Inflammatory macrophage (primary cell): Measurements from ENCODE around the gene ABLIM1.
A peak's percentile ranks its signal among the peaks of the same experiment; 100 is the strongest.

Experiments used
- DNase-seq, 2 donors: peaks; one replicate each; pipeline ENCODE4 v3.0.0-alpha.2; 2020 to 2022

The ABLIM1 gene

DNA sequence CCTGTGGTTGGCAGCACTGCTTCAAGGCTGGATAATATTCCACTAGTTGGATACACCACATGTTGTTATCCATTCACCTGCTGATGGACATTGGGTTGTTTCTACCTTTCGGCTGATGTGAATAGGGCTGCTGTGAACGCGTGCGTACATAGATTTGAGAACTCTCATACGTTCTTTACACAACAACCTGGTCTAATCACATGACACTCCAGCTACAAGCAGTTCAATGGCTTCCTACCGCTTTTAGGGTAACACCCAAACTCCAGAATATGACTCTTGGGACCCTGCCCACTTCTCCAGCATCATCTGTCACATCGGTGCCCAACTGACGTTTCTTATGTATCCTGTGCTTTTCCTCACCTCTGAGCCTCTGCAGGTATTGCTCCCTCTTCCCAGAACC is 114.6 kb downstream of the ABLIM1 start:
- DNase-seq = no peak

DNA sequence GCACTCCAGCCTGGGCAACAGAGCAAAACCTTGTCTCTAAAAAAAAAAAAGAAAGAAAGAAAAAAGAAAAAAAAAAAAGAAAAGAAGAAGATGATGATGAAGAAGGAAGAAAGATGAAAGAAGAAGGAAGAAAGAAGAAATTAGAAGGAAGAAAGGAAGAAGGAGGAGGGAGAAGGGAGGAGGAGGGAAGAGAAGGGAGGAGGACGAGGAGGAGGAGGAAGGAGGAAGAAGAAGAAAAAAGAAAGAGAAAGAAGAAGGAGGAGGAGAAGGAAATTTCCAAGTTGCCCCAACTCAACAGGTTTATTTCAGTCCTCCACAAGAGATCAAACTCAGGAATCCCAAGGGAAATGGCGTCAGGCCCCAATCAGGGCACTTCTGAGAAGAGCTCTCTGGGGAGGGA is 115.7 kb downstream of the ABLIM1 start:
- no peak for DNase-seq

DNA sequence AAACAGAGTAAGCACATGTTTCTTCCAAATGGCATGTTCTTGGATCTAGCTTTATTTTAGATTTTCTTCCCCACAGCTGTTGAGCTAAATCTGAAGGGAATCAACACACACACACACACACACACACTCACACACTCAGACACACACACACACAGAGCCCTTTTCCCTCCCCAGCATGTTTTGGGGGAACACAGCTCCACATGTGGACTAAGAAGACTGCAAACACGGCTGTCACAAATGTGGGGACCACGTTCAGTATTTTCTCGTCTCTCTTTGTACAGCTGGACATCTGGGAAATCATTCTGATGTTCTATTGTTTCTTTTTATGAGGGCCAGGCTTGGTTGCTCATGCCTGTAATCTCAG is 116.3 kb downstream of the ABLIM1 start:
- no peak for DNase-seq

DNA sequence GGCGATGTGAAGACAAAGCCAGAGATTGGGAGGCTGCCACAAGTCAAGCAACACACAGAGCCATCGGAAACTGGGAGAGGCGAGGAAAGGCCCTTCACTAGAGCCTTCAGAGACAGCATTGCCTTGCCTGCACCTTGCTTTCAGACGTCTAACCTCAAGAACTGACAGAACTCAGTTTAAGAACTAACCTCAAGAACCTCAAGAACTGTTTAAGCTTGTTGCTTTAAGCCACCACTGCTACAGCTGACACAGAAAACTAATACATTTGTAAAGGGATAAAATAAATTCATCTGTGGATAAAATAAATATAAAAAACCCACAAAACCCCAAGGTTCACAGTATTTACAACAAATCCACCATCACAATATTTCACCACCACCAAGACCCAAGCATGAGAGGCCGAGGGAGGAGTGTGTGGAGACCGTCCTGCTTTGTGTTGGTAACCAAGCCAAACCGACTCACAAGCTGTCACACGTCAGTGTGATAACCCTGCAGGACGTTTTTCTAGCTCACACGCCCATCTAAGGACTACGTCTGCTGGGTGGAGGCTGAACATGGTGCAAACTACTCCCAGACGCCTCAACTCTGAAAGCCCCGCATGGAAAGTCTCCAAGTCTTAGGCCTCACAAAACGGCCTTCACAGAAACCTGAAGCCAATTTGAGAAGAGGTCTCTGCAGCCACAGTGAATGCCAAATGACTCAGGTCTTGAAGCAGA is 116.8 kb downstream of the ABLIM1 start:
- DNase-seq = no peak

DNA sequence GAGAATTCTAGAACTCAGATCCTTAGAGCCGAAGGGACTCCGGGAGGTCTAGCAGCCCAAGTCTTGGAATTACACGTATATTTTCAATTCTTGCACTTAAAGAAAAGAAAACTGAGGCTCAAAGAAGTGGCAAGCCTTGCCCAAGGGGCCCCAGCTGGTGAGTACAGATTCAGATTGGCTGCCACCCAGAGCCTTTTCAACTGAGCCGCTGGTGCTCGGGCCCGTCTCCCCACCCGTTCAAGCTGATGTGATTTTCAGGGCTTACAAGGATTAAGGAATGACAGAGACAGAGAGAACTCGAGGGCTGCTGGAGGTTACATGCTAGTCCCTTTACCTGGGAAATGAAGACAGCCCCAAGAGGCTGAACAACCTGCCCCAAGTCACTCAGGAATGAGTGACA is 117.8 kb downstream of the ABLIM1 start:
- no peak for DNase-seq

DNA sequence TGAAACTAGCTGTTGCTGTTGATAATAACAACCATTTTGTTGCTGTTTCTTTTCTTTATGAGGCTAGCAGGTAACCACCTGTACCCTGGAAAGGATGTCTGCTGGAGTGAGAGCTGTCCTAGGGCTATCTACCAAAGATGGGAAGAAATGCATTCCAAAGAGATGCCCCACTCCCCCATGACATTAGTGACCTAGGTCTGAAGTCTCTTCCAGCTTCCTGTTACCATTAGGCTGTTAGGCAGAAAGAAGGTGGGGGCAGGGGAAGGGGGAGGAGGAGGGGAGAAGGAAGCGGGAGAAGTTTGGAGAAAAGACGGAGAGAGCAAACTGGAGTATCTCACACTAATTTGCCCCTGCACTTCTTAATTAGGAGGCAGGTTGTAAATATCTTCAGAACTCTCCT is 118.5 kb downstream of the ABLIM1 start:
- no peak for DNase-seq

DNA sequence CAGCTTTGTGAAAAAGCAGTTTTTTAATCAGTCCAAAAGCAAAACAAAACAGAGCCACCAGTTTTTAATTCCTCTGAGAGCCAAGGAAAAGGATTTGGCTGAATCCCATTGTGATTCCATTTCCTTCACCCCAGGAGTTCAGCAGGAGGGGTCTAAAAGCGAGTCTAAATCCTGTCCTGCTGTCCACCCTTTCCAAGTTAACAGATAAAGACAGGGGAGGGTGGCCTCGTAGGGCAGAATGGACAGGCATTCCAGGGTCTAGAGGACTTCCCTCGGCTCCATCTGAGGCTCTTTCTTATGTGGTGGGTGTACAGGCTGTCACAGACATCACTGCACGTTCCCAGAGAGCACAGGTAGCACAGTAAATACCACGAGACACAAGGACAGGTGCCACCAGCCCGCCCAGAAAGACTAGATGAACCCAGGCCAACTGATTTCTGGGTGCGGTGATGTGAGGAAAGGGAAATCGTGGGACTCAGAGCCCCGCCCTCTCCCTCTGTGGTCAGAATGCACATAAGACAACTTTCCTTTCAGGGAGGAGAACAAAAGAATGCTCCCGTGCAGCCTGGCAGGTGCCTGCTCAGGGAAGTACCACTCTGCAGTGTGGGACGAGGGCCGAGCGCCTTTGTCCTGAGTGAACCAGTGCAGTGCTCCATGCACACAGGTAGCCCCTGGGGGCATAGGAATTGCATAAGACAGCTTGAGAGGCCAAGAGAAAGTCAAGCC is 119.7 kb downstream of the ABLIM1 start:
- no peak for DNase-seq

DNA sequence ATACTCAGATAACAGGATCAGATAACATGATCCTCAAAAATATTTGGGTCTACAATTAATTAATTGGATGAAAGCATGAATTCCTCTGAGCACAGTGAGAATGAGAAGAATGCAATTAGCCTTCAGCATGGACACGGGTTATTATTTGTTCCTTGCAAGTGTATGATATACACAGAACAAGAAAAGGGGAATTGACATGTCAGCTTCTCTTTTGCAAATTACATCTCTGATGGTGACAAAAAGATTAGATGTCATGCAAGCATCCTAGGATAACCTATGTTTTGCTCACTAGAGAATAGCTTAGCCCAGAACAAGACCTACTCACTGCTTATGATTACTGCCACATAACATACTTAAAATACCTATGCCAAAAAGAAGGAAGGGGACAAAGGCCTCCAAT is 120.3 kb downstream of the ABLIM1 start:
- DNase-seq = no peak

DNA sequence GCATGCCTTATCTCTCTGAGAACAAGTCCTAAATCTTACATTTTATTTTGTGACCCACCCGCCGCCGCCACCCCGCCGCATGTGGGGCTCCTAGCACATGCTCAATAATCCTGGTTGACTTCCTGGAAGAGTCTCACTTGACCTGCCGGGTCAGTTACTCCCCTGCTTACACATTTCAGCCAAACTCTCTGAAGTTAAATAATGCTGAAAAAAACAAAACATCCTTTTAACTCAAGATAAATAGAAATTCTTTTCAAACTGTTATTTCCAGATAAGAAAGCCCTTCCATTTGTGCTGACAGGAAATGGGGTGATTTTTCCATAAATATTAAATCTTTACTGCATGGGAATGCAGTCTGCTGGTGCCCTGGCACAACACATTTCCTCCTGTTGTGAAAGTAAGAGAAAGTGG is 123.5 kb downstream of the ABLIM1 start:
- DNase-seq = no peak

DNA sequence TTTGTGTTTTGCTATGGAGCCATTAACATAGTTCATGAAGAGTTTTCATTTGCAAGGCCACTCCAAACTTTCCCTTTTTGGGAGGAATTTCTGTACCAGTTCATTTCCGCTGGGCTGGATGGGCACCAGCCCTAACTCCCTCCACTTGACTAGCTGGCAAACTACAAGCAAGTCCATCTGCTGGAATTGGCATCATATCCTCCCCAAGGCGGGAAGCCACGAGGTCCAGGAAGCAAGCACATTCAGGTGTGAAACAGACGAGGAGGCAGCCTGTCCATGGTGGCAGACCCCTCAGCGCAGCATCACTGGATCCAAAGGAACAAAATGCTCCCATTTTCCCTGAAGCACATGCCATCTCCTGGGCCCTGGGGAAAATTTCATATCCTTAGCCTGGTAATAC is 125.8 kb downstream of the ABLIM1 start:
- no peak for DNase-seq

DNA sequence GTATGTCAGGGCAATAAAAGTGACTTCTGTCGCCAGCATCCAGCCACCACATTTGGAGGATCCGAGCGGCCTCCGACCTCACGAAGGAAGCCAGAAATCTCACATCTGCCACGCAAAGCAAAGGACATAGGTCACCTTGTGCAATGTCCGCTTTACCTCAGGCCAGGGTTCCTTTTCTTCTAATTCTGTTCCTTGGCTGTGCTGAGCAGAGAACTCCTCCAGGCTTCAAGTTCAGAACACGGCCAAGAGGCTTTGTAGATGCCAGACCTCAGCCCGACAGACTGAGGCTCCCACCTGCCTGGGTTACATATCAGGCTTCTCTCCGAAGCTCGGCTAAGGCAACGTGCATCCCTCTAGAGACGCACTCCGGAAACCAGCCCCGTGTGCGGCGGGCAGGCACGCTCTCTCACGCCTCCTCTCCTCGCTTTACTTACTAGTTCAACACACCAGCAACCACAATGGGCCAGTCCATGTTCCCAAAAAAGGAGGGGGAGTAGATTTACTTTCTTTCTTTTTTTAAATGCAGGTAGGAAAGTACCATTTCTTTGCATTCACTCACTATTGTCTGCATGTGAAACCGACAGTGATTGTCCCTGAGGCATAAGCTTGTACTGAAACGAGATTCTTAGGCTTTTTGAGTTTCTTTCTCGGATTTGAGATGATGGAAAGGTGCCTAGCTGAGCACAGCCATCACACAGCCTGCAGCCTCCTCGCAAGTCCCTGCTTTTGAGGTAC is 131.4 kb downstream of the ABLIM1 start:
- peak; percentile 8 to 26 for DNase-seq

DNA sequence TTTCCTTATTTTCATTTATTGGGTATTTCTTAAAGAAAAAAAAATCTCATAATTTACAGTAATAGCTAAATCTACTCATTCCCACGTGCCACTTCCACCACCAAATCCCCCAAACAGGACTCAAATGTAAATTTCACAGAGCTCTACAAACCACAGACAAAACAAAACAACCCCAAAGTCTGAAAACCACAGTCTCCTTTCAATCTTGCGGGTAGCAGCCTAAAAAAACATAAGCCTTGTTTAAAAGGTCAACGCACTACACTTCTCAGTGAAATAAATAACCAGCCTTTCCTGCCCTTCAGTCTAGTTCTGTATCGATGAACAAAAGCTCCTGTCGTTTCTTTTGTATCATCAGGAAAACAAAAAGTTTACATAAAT is 132.0 kb downstream of the ABLIM1 start:
- no peak for DNase-seq

DNA sequence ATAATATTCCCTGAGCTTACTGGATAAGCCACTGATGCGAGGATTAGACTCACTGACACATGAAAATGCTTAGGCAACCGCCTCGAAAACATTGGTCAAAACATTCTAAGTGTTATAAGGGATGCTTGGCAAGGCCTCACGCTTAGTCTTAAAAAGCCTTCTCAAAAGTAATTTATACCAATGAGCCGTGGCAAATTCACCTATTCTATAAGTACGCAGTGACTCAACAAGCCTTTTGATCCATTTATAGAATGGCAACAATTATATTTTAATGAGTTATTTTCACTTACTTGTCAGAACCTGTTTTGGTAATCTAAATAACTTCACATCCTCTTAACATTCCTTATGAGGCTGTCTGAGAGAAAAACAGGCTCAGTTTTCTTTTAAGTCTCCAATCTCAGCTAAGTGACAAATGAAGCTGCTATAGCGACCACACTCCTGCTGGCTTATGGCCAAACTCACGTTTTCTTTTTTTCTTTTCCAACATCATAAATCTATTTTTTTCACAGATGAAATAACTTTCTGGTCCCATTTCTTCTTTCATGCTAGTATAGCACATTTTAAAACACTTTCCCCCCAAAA is 132.6 kb downstream of the ABLIM1 start:
- no peak for DNase-seq

DNA sequence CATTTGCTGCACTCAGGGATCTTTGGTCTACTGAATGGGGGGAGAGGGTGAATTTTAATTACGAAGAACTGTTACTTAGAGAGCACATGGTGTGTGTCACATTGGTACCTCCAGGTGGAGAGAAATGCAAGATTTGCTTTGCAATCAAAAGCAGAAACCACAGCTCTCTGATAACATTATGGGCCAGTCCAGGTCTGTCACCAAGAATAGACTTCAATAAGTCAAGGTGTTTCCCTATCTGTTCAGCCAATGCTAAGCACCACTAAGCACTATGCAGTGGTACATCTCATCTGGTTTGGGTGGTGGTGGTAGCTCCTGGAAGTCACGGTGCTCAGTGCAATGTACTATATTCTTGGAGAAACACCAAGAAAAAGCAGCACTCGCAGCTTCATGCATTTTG is 134.2 kb downstream of the ABLIM1 start:
- DNase-seq = no peak

DNA sequence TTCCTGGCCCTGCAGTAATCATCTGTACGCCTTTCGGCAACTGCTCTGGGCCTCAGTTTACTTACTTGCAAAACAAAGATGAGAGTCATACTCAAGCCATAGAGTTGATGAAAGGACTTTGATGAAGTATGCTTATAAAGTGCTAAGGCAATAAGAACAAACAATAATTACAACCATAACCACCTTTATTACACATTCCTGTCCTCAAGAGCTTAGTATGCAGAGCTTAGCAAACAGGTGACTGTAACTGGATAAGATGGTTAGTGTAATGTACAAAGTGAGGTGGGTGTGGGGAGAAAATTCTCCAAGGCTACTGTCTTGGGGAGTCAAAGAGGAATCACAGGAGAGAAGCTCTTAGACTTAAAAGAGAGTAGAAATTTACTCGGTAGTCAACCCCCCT is 136.8 kb downstream of the ABLIM1 start:
- DNase-seq = no peak

DNA sequence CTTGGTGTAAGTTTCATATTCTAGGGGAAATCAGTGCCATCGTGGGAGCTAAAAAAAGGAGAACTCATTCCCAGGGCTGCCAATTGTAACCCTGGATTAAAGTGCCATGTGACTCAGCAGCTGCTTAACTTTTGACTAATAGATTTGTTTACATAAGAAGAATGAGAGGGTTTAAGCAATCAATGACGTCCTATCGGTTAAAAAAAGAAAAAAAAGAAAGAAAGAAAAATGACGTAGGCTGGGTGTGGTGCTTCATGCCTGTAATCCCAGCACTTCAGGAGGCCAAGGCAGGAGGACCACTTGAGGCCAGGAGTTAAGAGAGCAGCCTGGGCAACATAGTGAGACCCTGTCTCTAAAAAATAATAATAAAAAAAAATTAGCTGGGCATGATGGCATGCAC is 137.6 kb downstream of the ABLIM1 start:
- peak; percentile 50 to 66 for DNase-seq

DNA sequence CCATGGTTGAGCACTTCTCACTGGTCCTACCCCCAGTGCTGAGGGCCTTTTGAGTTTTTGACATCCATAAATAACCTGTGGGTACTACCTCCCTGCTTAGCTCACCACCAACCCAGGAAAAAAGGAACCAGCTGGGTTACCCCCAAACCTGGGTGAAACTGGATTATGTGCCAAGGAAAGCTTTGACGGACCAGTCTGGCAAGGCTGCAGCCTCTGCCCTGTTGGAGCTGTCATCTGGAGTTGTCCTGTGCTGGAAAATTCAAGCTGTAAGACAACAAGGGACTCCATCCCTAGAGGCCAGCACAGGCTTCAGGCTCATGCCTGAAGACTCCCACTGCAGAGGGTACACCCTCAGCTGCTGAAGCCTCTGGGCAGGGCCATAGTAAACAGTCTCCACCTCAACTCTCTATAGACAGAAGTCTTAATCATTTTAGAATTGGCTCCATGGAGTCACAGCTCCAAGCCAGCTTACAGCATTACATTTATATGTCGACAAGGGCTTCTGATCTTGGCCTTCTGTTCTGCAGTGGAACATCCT is 138.2 kb downstream of the ABLIM1 start:
- DNase-seq = no peak

DNA sequence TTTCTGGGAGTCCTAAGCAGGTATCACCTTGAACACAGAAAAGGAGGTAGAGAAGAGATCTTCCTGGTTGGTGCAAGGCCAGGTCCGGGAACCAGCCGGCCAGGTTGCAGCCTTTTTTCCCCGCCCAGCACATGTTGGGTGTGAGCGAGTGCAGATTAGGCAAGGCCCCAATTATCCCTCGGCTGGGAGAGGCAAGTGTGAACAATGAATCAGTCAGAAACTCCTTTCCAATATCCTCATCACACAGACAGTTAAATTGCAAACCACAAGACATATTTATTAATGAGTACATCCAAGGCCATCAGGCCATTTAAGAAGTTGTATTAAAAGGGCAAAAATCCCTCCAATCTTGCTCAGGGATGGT is 138.8 kb downstream of the ABLIM1 start:
- DNase-seq = no peak

DNA sequence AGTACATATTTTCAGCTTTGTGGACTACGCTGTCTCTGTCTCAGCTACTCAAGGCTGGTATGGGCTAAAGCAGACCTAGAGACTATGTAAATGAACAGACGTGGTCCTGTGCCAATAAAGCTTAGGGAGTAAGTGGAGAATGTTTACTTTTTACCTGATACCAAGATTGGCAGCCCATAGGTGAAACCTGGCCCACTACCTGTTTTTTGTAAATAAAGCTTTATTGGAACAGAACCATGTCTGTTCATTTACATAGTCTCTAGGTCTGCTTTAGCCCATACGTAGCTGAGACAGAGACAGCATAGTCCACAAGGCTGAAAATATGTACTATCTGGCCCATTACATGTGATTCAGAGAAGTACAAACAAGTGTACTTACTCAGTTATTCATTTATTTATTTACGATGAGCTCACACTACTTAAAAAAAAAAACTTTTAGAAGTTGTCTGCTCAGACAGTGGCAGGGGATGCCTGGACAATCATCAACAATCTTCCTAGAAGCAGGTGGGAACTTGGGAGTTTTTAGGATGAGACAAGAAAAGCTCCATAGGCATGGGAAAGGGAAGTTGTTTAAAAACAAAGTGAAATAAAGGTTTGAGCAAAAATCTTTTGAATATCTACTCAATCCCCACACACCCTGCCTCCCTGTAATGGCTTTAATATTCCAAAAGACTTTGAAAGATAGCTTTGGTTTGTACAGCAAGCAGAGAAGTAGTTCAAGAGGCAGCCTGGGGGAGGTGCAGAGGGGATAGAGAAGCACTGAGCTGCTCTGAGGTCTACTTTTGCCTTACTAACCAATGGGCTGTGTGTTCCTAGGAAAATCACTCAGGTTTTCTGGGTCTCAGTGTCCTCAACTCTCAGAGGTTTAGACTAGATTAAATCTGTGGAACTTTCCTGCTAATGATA is 139.4 kb downstream of the ABLIM1 start:
- DNase-seq = no peak

DNA sequence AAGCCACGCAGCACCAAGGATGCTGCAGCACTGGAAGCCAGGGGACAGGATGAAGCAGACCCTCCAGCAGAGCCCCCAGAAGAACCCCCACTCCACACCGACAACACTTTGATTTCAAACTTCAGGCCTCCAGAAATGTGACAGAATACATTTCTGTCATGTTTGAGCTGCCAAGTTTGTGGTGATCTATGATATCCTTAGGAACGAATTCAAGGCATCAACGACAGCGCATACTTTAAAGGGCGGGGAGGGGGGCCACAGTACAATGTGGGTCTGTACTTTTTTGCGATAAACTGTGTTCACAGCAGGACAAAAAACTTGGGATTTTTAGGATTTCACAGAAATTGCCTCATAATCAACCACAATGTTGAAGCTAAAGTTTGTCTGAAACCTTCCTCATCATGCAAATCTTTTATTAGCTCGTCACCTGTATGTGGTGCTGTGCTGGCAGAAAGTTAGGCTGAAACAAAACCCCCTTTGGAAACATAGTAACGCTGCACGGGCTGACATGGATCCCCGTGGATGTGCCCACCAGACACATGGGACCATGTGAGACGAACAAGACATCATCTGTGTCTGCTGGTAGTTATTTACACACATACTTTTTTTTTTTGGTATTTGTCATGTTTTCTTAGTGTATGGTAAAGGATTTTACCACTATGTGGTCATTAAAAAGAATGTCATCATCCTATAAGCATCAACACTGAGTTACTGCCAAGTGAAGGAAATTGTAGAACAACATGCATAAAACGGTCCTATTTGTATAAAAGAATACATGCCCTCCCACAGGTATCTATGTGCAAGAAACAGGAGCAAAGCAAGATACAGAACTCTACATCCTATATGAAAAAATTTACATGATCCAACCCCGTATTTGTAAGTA is 140.5 kb downstream of the ABLIM1 start:
- DNase-seq = no peak

DNA sequence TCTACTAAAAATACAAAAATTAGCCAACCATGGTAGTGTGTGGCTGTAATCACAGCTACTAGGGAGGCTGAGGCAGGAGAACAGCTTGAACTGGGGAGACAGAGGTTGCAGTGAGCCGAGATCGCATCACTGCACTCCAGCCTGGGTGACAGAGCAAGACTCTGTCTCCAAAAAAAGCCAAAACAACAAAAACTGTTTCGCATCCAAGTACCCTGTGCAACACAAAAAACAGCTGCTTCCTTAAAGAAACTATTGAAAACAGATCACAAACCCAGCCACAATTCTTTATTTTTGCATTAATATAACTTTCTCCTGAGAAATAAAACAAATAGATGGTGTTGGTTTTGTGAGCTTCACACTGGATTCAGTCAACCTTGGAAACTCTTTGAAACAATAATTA is 141.7 kb downstream of the ABLIM1 start:
- DNase-seq = no peak
